Hepatocyte (in vitro differentiated cells): ENCODE measurements around the gene ATMIN.

Experiments used
- EZH2 ChIP-seq: fragments of 200-600 bp; sonication (generic); IDR thresholded peaks from 2 replicates; pipeline ENCODE4 v1.6.1; 2016; ENCODE audit warnings: antibody characterized with exemption, mild to moderate bottlenecking, borderline replicate concordance
- EZH2phosphoT487 ChIP-seq: fragments of 200-600 bp; sonication (generic); IDR thresholded peaks from one replicate; pipeline ENCODE4 v1.6.1; 2018; ENCODE audit warnings: antibody characterized with exemption, mild to moderate bottlenecking, low read depth, moderate library complexity; ENCODE audit not compliant: unreplicated experiment, severe bottlenecking
- TF ChIP-seq, protein P1 (sequence below): fragments of 200-600 bp; sonication (generic); IDR thresholded peaks from 2 replicates; pipeline ENCODE4 v1.5.1; 2016; ENCODE audit warnings: antibody characterized with exemption, mild to moderate bottlenecking; ENCODE audit not compliant: poor library complexity

DNA sequence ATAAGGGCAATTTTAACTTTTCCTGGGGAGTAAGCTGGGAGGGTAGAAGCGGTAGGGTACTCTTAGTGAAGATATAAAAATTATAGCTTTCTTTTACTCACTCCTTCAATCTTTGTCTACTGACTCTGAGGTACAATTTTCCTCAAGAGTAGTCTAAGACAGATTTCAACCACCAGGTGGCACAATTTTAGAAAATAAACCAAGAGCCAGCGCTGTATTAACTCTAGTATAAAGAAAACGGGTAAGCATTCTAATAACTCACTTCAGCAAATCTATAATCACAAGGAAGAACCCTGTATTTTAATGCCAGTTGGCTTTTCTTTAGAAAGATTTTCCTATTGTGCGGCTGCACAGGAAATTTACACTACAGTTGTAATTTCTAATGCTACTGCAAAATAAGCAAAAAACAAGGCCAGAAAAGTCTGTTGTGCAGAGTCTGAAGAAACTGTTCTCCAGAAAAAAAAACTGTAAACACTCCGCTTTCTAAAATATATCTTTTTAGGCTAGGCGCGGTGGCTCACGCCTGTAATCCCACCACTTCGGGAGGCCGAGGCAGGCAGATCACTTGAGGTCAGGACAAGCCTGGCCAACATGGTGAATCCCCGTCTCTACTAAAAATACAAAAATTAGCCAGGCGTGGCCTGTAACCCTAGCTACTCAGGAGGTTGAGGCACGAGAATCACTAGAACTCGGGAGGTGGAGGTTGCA is 30.8 kb upstream of the ATMIN start:
- TF ChIP-seq EZH2phosphoT487 (no peak), EZH2 (no peak)
- TF ChIP-seq, protein P1, sequence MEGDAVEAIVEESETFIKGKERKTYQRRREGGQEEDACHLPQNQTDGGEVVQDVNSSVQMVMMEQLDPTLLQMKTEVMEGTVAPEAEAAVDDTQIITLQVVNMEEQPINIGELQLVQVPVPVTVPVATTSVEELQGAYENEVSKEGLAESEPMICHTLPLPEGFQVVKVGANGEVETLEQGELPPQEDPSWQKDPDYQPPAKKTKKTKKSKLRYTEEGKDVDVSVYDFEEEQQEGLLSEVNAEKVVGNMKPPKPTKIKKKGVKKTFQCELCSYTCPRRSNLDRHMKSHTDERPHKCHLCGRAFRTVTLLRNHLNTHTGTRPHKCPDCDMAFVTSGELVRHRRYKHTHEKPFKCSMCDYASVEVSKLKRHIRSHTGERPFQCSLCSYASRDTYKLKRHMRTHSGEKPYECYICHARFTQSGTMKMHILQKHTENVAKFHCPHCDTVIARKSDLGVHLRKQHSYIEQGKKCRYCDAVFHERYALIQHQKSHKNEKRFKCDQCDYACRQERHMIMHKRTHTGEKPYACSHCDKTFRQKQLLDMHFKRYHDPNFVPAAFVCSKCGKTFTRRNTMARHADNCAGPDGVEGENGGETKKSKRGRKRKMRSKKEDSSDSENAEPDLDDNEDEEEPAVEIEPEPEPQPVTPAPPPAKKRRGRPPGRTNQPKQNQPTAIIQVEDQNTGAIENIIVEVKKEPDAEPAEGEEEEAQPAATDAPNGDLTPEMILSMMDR: peak; percentile 70
